Ishikawa (cell line): Measurements from ENCODE around the gene CAMK1D.

ENCODE experiments used
- CREB1 ChIP-seq: IDR thresholded peaks from 2 replicates; pipeline ENCODE4 v1.6.1; 2012; ENCODE audit warnings: low read depth
- EP300 ChIP-seq: IDR thresholded peaks from 2 replicates; pipeline ENCODE4 v1.6.1; 2012; ENCODE audit warnings: borderline replicate concordance
- FOXM1 ChIP-seq: IDR thresholded peaks from 2 replicates; pipeline ENCODE4 v1.6.1; 2012; ENCODE audit warnings: low read depth, borderline replicate concordance
- MAX ChIP-seq: IDR thresholded peaks from 2 replicates; pipeline ENCODE4 v1.6.1; 2012
- NFIC ChIP-seq: IDR thresholded peaks from 2 replicates; pipeline ENCODE4 v1.6.1; 2012
- RAD21 ChIP-seq: IDR thresholded peaks from 2 replicates; pipeline ENCODE4 v1.6.1; 2012; ENCODE audit warnings: low read depth
- TAF1 ChIP-seq: IDR thresholded peaks from 2 replicates; pipeline ENCODE4 v1.6.1; 2012; ENCODE audit warnings: low read depth, mild to moderate bottlenecking
- TEAD4 ChIP-seq: IDR thresholded peaks from 2 replicates; pipeline ENCODE4 v1.6.1; 2012
- ZBTB7A ChIP-seq: IDR thresholded peaks from 2 replicates; pipeline ENCODE4 v1.6.1; 2012; ENCODE audit warnings: low read depth
- TF ChIP-seq, protein P1 (sequence below): IDR thresholded peaks from 2 replicates; pipeline ENCODE4 v1.6.1; 2012; ENCODE audit warnings: low read depth, mild to moderate bottlenecking

GRCh38 chr10:12852687-12853086 lies 503.3 kb downstream of the CAMK1D start:
- TF ChIP-seq TAF1, result no peak
- TF ChIP-seq, protein P1, sequence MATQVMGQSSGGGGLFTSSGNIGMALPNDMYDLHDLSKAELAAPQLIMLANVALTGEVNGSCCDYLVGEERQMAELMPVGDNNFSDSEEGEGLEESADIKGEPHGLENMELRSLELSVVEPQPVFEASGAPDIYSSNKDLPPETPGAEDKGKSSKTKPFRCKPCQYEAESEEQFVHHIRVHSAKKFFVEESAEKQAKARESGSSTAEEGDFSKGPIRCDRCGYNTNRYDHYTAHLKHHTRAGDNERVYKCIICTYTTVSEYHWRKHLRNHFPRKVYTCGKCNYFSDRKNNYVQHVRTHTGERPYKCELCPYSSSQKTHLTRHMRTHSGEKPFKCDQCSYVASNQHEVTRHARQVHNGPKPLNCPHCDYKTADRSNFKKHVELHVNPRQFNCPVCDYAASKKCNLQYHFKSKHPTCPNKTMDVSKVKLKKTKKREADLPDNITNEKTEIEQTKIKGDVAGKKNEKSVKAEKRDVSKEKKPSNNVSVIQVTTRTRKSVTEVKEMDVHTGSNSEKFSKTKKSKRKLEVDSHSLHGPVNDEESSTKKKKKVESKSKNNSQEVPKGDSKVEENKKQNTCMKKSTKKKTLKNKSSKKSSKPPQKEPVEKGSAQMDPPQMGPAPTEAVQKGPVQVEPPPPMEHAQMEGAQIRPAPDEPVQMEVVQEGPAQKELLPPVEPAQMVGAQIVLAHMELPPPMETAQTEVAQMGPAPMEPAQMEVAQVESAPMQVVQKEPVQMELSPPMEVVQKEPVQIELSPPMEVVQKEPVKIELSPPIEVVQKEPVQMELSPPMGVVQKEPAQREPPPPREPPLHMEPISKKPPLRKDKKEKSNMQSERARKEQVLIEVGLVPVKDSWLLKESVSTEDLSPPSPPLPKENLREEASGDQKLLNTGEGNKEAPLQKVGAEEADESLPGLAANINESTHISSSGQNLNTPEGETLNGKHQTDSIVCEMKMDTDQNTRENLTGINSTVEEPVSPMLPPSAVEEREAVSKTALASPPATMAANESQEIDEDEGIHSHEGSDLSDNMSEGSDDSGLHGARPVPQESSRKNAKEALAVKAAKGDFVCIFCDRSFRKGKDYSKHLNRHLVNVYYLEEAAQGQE, result no peak
- no peak for TF ChIP-seq FOXM1
- no peak for TF ChIP-seq CREB1
- no peak for TF ChIP-seq ZBTB7A
- TF ChIP-seq EP300, result no peak
- TF ChIP-seq MAX, result no peak
- TF ChIP-seq NFIC, result no peak
- TF ChIP-seq TEAD4, result no peak
- no peak for TF ChIP-seq RAD21
